H9 (cell line): Measurements from ENCODE around the gene ZNF566. TPM values are rescaled to one million over a fixed set of nuclear protein-coding genes. Genes with fewer than 3 reads are reported as not detected.

Experiments used
- DNase-seq: peaks from one replicate; pipeline ENCODE4 v3.0.0-alpha.2; 2017
- H2AFZ ChIP-seq: one replicate; pipeline ENCODE4 v1.6.1; 2013; ENCODE audit warnings: mild to moderate bottlenecking, low read length, control low read depth, moderate library complexity
- H2AK5ac ChIP-seq: 2 replicates; pipeline ENCODE4 v1.6.1; 2013; ENCODE audit warnings: low read length, control low read depth, mixed read lengths; ENCODE audit not compliant: insufficient read length
- H2BK120ac ChIP-seq: one replicate; pipeline ENCODE4 v1.6.1; 2013; ENCODE audit warnings: low read depth, mild to moderate bottlenecking, low read length, control low read depth, inconsistent platforms; ENCODE audit not compliant: poor library complexity, severe bottlenecking
- H2BK12ac ChIP-seq: 2 replicates; pipeline ENCODE4 v1.6.1; 2013; ENCODE audit warnings: low read length, control low read depth, mixed read lengths, low read depth; ENCODE audit not compliant: insufficient read length
- H2BK15ac ChIP-seq: 2 replicates; pipeline ENCODE4 v1.6.1; 2013; ENCODE audit warnings: low read depth, low read length, control low read depth
- H2BK20ac ChIP-seq: one replicate; pipeline ENCODE4 v1.6.1; 2013; ENCODE audit warnings: low read depth, mild to moderate bottlenecking, low read length, control low read depth, inconsistent platforms; ENCODE audit not compliant: poor library complexity, severe bottlenecking
- H2BK5ac ChIP-seq: 2 replicates; pipeline ENCODE4 v1.6.1; 2013; ENCODE audit warnings: low read length, control low read depth, mixed read lengths; ENCODE audit not compliant: insufficient read length
- H3K14ac ChIP-seq: 2 replicates; pipeline ENCODE4 v1.6.1; 2013; ENCODE audit warnings: low read length, control low read depth; ENCODE audit not compliant: insufficient read depth
- H3K18ac ChIP-seq: 2 replicates; pipeline ENCODE4 v1.6.1; 2013; ENCODE audit warnings: low read depth, mild to moderate bottlenecking, mixed read lengths, low read length, control low read depth; ENCODE audit not compliant: insufficient read length
- H3K23ac ChIP-seq: 2 replicates; pipeline ENCODE4 v1.6.1; 2013; ENCODE audit warnings: low read length, control low read depth, mixed read lengths, low read depth; ENCODE audit not compliant: insufficient read length
- H3K23me2 ChIP-seq: 2 replicates; pipeline ENCODE4 v1.6.1; 2013; ENCODE audit warnings: low read depth, mild to moderate bottlenecking, mixed read lengths, low read length, control low read depth; ENCODE audit not compliant: insufficient read length, poor library complexity, severe bottlenecking
- H3K27ac ChIP-seq: 2 replicates; pipeline ENCODE4 v1.5.1; 2013; ENCODE audit warnings: low read length, control low read depth, mixed read lengths, low read depth; ENCODE audit not compliant: insufficient read length
- H3K27me3 ChIP-seq: 2 replicates; pipeline ENCODE4 v1.6.1; 2013; ENCODE audit warnings: low read length, control low read depth, inconsistent platforms; ENCODE audit not compliant: insufficient read depth
- H3K4ac ChIP-seq: 2 replicates; pipeline ENCODE4 v1.6.1; 2013; ENCODE audit warnings: low read depth, mild to moderate bottlenecking, control low read depth, inconsistent platforms, low read length, moderate library complexity
- H3K4me1 ChIP-seq: 2 replicates; pipeline ENCODE4 v1.6.1; 2013; ENCODE audit warnings: low read length, control low read depth, inconsistent platforms; ENCODE audit not compliant: insufficient read depth
- H3K4me2 ChIP-seq: 2 replicates; pipeline ENCODE4 v1.6.1; 2013; ENCODE audit warnings: low read length, control low read depth, mixed read lengths; ENCODE audit not compliant: insufficient read length, insufficient read depth
- H3K56ac ChIP-seq: 2 replicates; pipeline ENCODE4 v1.6.1; 2013; ENCODE audit warnings: low read depth, mild to moderate bottlenecking, mixed read lengths, low read length, control low read depth; ENCODE audit not compliant: insufficient read length
- H3K79me1 ChIP-seq: 2 replicates; pipeline ENCODE4 v1.6.1; 2013; ENCODE audit warnings: low read depth, mild to moderate bottlenecking, moderate library complexity, low read length, control low read depth, inconsistent platforms; ENCODE audit not compliant: insufficient read depth, poor library complexity, severe bottlenecking
- H3K79me2 ChIP-seq: 2 replicates; pipeline ENCODE4 v1.6.1; 2013; ENCODE audit warnings: low read length, control low read depth, inconsistent platforms; ENCODE audit not compliant: insufficient read depth
- H3K9ac ChIP-seq: 2 replicates; pipeline ENCODE4 v1.6.1; 2013; ENCODE audit warnings: low read length, control low read depth, mixed read lengths; ENCODE audit not compliant: insufficient read length; ENCODE audit errors: extremely low read depth
- H3K9me3 ChIP-seq: one replicate; pipeline ENCODE4 v1.6.1; 2013; ENCODE audit warnings: low read depth, low read length, inconsistent platforms; ENCODE audit not compliant: control insufficient read depth
- H3T11ph ChIP-seq: one replicate; pipeline ENCODE4 v1.6.1; 2013; ENCODE audit warnings: mild to moderate bottlenecking, low read length, control low read depth, inconsistent platforms
- H4K20me1 ChIP-seq: one replicate; pipeline ENCODE4 v1.6.1; 2013; ENCODE audit not compliant: control insufficient read depth, insufficient read length, insufficient read depth
- H4K5ac ChIP-seq: 2 replicates; pipeline ENCODE4 v1.6.1; 2013; ENCODE audit warnings: low read depth, mild to moderate bottlenecking, mixed read lengths, low read length, control low read depth; ENCODE audit not compliant: insufficient read length
- H4K8ac ChIP-seq: replicated peaks from 2 replicates; pipeline ENCODE4 v1.6.1; 2013; ENCODE audit warnings: low read length, control low read depth, mixed read lengths, low read depth; ENCODE audit not compliant: insufficient read length
- H4K91ac ChIP-seq: 2 replicates; pipeline ENCODE4 v1.6.1; 2013; ENCODE audit warnings: low read depth, mild to moderate bottlenecking, moderate library complexity, mixed read lengths, low read length, control low read depth; ENCODE audit not compliant: insufficient read length
- H3K27ac Mint-ChIP-seq, 3 experiments: 2 replicates in 2 of 3; 3 replicates in 1 of 3; pipeline ENCODE4 v1.8.0; 2020 to 2021; ENCODE audit warnings: mixed read lengths in 3 of 3, mild to moderate bottlenecking in 1 of 3, moderate library complexity in 1 of 3
- H3K27me3 Mint-ChIP-seq: 2 replicates; pipeline ENCODE4 v1.8.0; 2021; ENCODE audit warnings: low read depth, mild to moderate bottlenecking, moderate library complexity, mixed read lengths
- H3K36me3 Mint-ChIP-seq, 3 experiments: 2 replicates in 2 of 3; 3 replicates in 1 of 3; pipeline ENCODE4 v1.8.0; 2020 to 2021; ENCODE audit warnings: low read depth in 3 of 3, mixed read lengths in 3 of 3; ENCODE audit not compliant: insufficient read depth in 1 of 3
- H3K4me1 Mint-ChIP-seq, 2 experiments: 2 replicates each; pipeline ENCODE4 v1.8.0; 2020; ENCODE audit warnings: mixed read lengths in 2 of 2
- H3K4me3 Mint-ChIP-seq, 2 experiments: 2 replicates in 1 of 2; 3 replicates in 1 of 2; pipeline ENCODE4 v1.8.0; 2020 to 2021; ENCODE audit warnings: mild to moderate bottlenecking in 2 of 2, mixed read lengths in 2 of 2, moderate library complexity in 1 of 2
- H3K9me3 Mint-ChIP-seq, 2 experiments: 2 replicates in 1 of 2; 3 replicates in 1 of 2; pipeline ENCODE4 v1.8.0; 2020; ENCODE audit warnings: mild to moderate bottlenecking in 2 of 2, mixed read lengths in 2 of 2, moderate library complexity in 1 of 2
- CTCF ChIP-seq: fragments of 200-600 bp; sonication (generic); conservative IDR thresholded peaks from 3 replicates; pipeline ENCODE4 v1.8.0; 2021; ENCODE audit warnings: antibody characterized with exemption, mild to moderate bottlenecking
- WGBS: extraction: QIAGEN DNeasy Blood & Tissue Kit; methylation state at CpG from one replicate; pipeline ENCODE4 v1.1.7; 2013; ENCODE audit warnings: missing lambda C conversion rate, low lambda C conversion rate, mixed read lengths; ENCODE audit not compliant: insufficient read length; ENCODE audit errors: extremely low coverage; 5-methylcytosine and 5-hydroxymethylcytosine counted together
- total RNA-seq: library from RNA; stranded (reverse); gene quantifications from 2 replicates; pipeline ENCODE4 v1.2.1, GENCODE V29; 2021

The ZNF566 gene
- total RNA-seq, 1 experiment from 2014 or later = 18.0 TPM

- H3K23ac ChIP-seq = no peak overlapping the region
- Mint-ChIP-seq H3K4me1 (no peaks in the 10 kb centered on the region), H3K9me3 (peaks cover 51 to 74% of the 10 kb centered on the region in 2 experiments), H3K4me3 (no peak overlapping the region), H3K27ac (no peak overlapping the region), H3K36me3 (peaks cover 7 to 14% (median 11%) of the 10 kb centered on the region in 3 experiments; a peak in 6 of 7 replicates), H3K27me3 (peaks cover 4% of the 10 kb centered on the region; the same call in 1 of the 2 replicates)
- H2BK5ac ChIP-seq = no peak overlapping the region
- no peak overlapping the region for H3K9ac ChIP-seq
- H3K4me2 ChIP-seq = no peak overlapping the region
- no peak overlapping the region for H3K27ac ChIP-seq
- H2BK20ac ChIP-seq = no peak overlapping the region
- H3K56ac ChIP-seq = no peak overlapping the region
- H3K4ac ChIP-seq = no peak overlapping the region
- H2BK15ac ChIP-seq = no peak overlapping the region
- H3K27me3 ChIP-seq = no peaks in the 10 kb centered on the region
- no peaks in the 10 kb centered on the region for H3K4me1 ChIP-seq
- H3K14ac ChIP-seq = no peak overlapping the region
- WGBS = no CpG with 5 or more reads among the region's 17 CpGs
- H3K23me2 ChIP-seq = no peaks in the 10 kb centered on the region
- no peak overlapping the region for H2AFZ ChIP-seq
- H3T11ph ChIP-seq = no peak overlapping the region
- no peak for DNase-seq
- H4K8ac ChIP-seq = no peak overlapping the region
- H3K79me2 ChIP-seq = no peaks in the 10 kb centered on the region
- no peak overlapping the region for H2BK120ac ChIP-seq
- H3K18ac ChIP-seq = no peak overlapping the region
- H2BK12ac ChIP-seq = no peak overlapping the region
- no peak overlapping the region for H4K91ac ChIP-seq
- no peak overlapping the region for H2AK5ac ChIP-seq
- H3K9me3 ChIP-seq = peaks cover 12% of the 10 kb centered on the region
- no peak for TF ChIP-seq CTCF
- no peaks in the 10 kb centered on the region for H3K79me1 ChIP-seq
- no peak overlapping the region for H4K5ac ChIP-seq
- H4K20me1 ChIP-seq = no peaks in the 10 kb centered on the region
Observed at GRCh38 chr19:36497001-36497400, 7.6 kb upstream of the ZNF566 start.
